Suprapubic skin (tissue), 4 donors: ENCODE data around the gene EMC8.

Experiments used
- CTCF ChIP-seq, 2 donors: fragments of 200-600 bp in 1 of 2; fragments of 450-650 bp in 1 of 2; sonication (generic) in 1 of 2; IDR thresholded peaks; one replicate each; pipeline ENCODE4 v1.5.1; 2016 to 2019; ENCODE audit warnings: antibody characterized with exemption in 2 of 2, mild to moderate bottlenecking in 1 of 2, moderate library complexity in 1 of 2
- EP300 ChIP-seq: sonication (generic); formaldehyde crosslinking; IDR thresholded peaks from one replicate; pipeline ENCODE4 v1.6.1; 2017; ENCODE audit warnings: antibody characterized with exemption
- POLR2A ChIP-seq, 2 donors: fragments of 450-650 bp; IDR thresholded peaks; one replicate each; pipeline ENCODE4 v1.6.1; 2017; ENCODE audit warnings: antibody characterized with exemption in 2 of 2, mild to moderate bottlenecking in 2 of 2, moderate library complexity in 2 of 2
- POLR2AphosphoS5 ChIP-seq, 3 donors: sonication (generic); formaldehyde crosslinking; IDR thresholded peaks; one replicate each; pipeline ENCODE4 v1.6.1; 2017; ENCODE audit warnings: antibody characterized with exemption in 3 of 3

- TF ChIP-seq POLR2A (IDR thresholded peaks at IDR 0.05) (no peak), CTCF (IDR thresholded peaks at IDR 0.05) (no peak), POLR2AphosphoS5 (IDR thresholded peaks at IDR 0.05) (no peak), EP300 (no peak)
Measured at GRCh38 chr16:85730186-85730465, 69.2 kb downstream of the EMC8 start.
